Measurements from ENCODE around the gene NHS.

Gene NHS

GRCh38 chrX:17555846-17556245, 180.8 kb downstream of the NHS start:
- Histone ChIP-seq H3K9ac (no peak overlapping the region), H3K27me3 (ENCODE audit: insufficient read depth, low read depth) (no peaks in the 10 kb centered on the region), H2AFZ (ENCODE audit: low read depth) (no peak overlapping the region), H3K36me3 (ENCODE audit: insufficient read depth) (no peaks in the 10 kb centered on the region), H3K27ac (no peak overlapping the region), H3K79me2 (ENCODE audit: insufficient read depth, low read depth) (no peaks in the 10 kb centered on the region), H4K20me1 (ENCODE audit: insufficient read depth) (no peaks in the 10 kb centered on the region), H3K4me2 (no peak overlapping the region), H3K4me3 (IDR thresholded peaks at IDR 0.05; ENCODE audit: insufficient read depth, low read depth, low read length) (no peak overlapping the region), H3K4me1 (ENCODE audit: low read depth, poor library complexity, severe bottlenecking) (peaks cover 7% of the 10 kb centered on the region)
- no peak for TF ChIP-seq CTCF (conservative IDR thresholded peaks at IDR 0.05; ENCODE audit: low read depth, low read length)

DNA sequence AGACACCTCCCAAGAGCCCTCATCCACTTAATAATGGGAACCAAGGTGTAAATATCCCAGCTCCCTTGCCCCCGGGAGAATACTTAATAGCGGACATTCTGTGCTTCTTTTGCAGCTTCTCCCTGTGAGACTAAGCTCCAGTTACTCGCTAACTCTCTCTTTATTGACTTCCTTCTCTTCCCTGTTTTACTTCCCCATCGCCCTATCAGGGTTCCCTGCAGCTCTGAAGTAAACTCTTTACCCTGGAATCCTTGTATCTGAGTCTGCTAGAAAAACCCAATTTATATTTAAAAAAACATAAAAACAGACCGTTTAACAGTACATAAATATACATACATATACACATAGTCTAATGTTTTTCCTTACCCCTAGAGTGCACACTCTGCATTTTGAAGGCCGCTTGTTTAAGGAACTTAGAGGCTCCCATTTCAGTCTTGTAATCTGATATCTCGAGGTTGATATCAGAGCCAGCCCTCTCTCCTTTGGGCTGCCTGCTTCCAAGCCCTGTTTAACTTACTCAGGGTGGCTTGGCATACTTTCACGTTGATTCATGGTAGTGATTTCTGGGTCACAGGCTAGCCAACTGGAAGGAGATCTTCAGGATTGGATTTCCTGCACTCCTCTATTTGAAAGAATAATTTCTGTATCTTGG, 184.9 kb downstream of the NHS start:
- peak overlapping the region; percentile 23; the same call in 1 of the 2 replicates for H3K4me2 ChIP-seq
- H4K20me1 ChIP-seq (ENCODE audit: insufficient read depth), result no peaks in the 10 kb centered on the region
- H3K27ac ChIP-seq, result no peak overlapping the region
- peaks cover 7% of the 10 kb centered on the region for H3K4me1 ChIP-seq (ENCODE audit: low read depth, poor library complexity, severe bottlenecking)
- no peak overlapping the region for H3K4me3 ChIP-seq (IDR thresholded peaks at IDR 0.05; ENCODE audit: insufficient read depth, low read depth, low read length)
- no peaks in the 10 kb centered on the region for H3K79me2 ChIP-seq (ENCODE audit: insufficient read depth, low read depth)
- H3K27me3 ChIP-seq (ENCODE audit: insufficient read depth, low read depth), result no peaks in the 10 kb centered on the region
- H3K9ac ChIP-seq, result no peak overlapping the region
- H3K36me3 ChIP-seq (ENCODE audit: insufficient read depth), result no peaks in the 10 kb centered on the region
- 0 out of 2 replicates have a peak overlapping the region, but pooled peaks have one; percentile 14 for H2AFZ ChIP-seq (ENCODE audit: low read depth)
- TF ChIP-seq CTCF (conservative IDR thresholded peaks at IDR 0.05; ENCODE audit: low read depth, low read length), result no peak

GRCh38 chrX:17560385-17560784, 185.4 kb downstream of the NHS start:
- Histone ChIP-seq H3K4me1 (ENCODE audit: low read depth, poor library complexity, severe bottlenecking) (peaks cover 7% of the 10 kb centered on the region), H2AFZ (ENCODE audit: low read depth) (0 out of 2 replicates have a peak overlapping the region, but pooled peaks have one; percentile 14), H3K27me3 (ENCODE audit: insufficient read depth, low read depth) (no peaks in the 10 kb centered on the region), H3K79me2 (ENCODE audit: insufficient read depth, low read depth) (no peaks in the 10 kb centered on the region), H3K4me3 (IDR thresholded peaks at IDR 0.05; ENCODE audit: insufficient read depth, low read depth, low read length) (no peak overlapping the region), H3K36me3 (ENCODE audit: insufficient read depth) (no peaks in the 10 kb centered on the region), H4K20me1 (ENCODE audit: insufficient read depth) (no peaks in the 10 kb centered on the region), H3K4me2 (peak overlapping the region; percentile 23; the same call in 1 of the 2 replicates), H3K9ac (no peak overlapping the region), H3K27ac (no peak overlapping the region)
- no peak for TF ChIP-seq CTCF (conservative IDR thresholded peaks at IDR 0.05; ENCODE audit: low read depth, low read length)

GRCh38 chrX:17563076-17563475, 188.1 kb downstream of the NHS start:
- H3K4me2 ChIP-seq, result no peak overlapping the region
- no peaks in the 10 kb centered on the region for H3K36me3 ChIP-seq (ENCODE audit: insufficient read depth)
- H3K4me1 ChIP-seq (ENCODE audit: low read depth, poor library complexity, severe bottlenecking), result peaks cover 7% of the 10 kb centered on the region
- no peak for TF ChIP-seq CTCF (conservative IDR thresholded peaks at IDR 0.05; ENCODE audit: low read depth, low read length)
- no peak overlapping the region for H3K27ac ChIP-seq
- no peak overlapping the region for H2AFZ ChIP-seq (ENCODE audit: low read depth)
- H4K20me1 ChIP-seq (ENCODE audit: insufficient read depth), result no peaks in the 10 kb centered on the region
- no peak overlapping the region for H3K4me3 ChIP-seq (IDR thresholded peaks at IDR 0.05; ENCODE audit: insufficient read depth, low read depth, low read length)
- no peaks in the 10 kb centered on the region for H3K27me3 ChIP-seq (ENCODE audit: insufficient read depth, low read depth)
- no peak overlapping the region for H3K9ac ChIP-seq
- H3K79me2 ChIP-seq (ENCODE audit: insufficient read depth, low read depth), result no peaks in the 10 kb centered on the region
